Measurements from ENCODE around the gene RTKN.
"Not testable (repeated sequence)": the region's sequence is repeated elsewhere in the genome, so short reads cannot be mapped to it uniquely, and the experiment has no call there.

The RTKN gene

GRCh38 chr2:74438248-74438647 lies 3.5 kb downstream of the RTKN start:
- no peak for DNase-seq

DNA sequence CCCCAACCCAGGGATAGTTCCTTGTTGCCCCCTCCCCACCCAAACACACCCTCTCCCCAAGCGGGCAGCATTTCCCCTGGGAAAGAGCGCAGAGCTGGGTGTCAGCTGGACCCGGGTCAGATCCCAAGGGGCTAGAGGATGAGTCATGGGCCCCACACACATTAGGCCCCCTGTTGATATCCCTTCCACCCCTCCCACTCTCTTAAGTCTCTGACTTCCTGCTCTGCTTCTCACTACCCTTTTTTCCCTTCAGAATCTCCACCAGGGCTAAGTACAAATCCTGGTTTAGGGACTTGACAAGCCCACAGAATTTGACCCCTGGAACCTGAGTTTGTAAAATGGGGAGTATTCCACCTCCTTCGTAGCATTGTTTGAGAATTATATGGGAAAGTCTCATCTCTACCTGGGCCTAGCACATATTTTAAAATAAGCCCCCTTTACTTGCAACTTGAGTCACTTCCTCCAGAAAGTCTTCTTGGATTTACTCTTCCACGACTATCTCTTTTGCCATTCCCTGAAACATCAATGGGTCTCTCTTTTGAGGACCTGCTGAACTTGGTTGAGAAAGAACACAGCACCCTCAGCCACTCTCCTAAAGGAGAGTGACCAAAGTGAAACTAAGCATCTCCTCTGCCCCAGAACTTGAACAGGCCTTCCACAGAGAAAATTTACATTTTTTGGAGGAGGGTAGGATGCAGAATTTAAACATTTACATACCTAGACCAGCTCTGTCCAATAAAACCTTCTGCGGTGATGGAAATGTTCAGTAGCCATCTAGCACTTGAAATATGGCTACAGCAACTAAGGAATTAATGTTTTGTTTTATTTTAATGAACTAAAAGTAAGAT lies 4.7 kb downstream of the RTKN start:
- DNase-seq, result no peak

GRCh38 chr2:74436111-74436805 lies 5.5 kb downstream of the RTKN start:
- DNase-seq, result no peak

DNA sequence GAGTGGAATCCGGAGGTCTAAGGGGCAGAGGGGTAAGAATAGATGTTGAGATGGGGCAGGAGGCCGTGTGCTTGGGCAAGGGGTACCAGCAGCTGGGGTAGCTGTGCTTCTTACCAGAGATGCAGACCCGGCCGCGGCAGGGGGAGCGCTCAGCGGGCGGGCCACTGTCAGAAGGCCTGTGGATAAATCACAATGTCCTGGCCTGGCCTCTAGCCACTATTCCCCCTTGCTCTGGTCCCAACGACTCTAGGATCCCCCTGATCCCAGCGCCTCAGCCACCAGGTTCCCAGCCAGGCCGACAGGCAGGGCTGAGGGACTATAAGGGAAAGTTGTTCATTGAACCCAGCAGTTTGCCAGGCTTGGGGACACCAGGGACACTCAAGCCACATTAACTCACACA lies 11.2 kb downstream of the RTKN start:
- DNase-seq, result no peak

GRCh38 chr2:74429487-74430451 lies 12.0 kb downstream of the RTKN start:
- DNase-seq, result no peak

GRCh38 chr2:74428675-74429074 lies 13.1 kb downstream of the RTKN start:
- no peak for DNase-seq

DNA sequence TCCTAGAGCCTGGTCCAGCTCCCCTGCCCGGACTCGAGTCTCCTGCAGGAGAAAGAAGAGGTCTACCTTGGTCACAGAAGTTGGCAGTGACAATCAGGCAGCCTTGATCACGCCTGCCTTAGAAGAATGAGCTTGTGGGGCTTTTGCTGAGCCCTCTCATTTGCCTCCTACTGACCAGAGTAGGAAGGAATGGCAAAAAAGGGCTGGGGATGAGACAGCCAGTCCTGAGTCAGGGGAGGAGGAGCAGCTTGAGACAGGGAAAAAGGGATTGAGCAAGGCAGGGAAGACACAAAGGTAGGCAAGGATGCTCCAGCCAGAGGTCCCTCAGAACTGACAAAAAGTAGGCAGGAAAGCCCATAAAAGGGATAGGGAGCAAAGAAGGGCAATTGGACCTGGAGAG lies 14.2 kb downstream of the RTKN start:
- no peak for DNase-seq

- DNase-seq, result no peak
Observed at GRCh38 chr2:74426181-74426758, 15.5 kb downstream of the RTKN start.

GRCh38 chr2:74425523-74425922 lies 16.2 kb downstream of the RTKN start:
- no peak for DNase-seq

GRCh38 chr2:74424995-74425406 lies 16.7 kb downstream of the RTKN start:
- DNase-seq, result no peak

DNA sequence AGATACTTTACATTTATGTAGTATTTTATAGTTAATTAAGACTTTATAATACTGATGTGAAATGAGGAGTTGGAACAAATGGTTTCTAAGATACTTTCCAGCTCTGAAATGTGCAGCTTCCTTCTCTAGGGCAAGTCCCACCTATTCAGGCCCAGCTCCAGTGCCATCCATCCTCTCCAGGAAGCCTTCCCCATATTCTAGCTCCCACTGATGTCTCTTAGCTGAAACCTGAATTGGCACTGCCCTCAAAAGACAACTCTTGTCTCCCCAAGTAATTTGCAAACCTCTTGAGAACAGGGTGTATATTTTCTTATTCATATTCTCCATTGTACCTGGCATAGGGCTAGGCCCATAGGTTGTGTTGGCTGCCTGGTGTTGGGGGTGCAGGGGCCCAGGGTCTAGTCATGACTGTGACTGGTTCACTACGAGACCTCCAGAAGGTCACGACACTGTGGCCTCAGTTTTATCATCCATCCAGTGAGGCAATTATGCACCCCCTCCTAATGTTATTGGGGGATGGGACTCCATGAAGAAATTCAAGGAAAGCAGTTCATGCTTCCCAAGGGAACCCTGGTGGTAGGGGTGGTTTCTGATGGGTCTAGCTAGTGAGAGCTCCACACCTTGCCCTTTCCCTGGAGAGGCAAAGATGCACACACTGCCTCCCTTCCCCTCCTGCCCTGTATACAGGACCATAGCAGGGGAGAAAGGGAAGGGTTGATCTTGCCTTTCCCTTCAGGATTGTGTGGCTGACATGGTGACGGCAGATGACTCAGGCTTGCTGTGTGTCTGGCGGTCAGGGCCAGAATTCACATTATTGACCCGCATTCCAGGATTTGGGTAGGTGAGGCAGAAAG lies 17.4 kb downstream of the RTKN start:
- no peak for DNase-seq

DNA sequence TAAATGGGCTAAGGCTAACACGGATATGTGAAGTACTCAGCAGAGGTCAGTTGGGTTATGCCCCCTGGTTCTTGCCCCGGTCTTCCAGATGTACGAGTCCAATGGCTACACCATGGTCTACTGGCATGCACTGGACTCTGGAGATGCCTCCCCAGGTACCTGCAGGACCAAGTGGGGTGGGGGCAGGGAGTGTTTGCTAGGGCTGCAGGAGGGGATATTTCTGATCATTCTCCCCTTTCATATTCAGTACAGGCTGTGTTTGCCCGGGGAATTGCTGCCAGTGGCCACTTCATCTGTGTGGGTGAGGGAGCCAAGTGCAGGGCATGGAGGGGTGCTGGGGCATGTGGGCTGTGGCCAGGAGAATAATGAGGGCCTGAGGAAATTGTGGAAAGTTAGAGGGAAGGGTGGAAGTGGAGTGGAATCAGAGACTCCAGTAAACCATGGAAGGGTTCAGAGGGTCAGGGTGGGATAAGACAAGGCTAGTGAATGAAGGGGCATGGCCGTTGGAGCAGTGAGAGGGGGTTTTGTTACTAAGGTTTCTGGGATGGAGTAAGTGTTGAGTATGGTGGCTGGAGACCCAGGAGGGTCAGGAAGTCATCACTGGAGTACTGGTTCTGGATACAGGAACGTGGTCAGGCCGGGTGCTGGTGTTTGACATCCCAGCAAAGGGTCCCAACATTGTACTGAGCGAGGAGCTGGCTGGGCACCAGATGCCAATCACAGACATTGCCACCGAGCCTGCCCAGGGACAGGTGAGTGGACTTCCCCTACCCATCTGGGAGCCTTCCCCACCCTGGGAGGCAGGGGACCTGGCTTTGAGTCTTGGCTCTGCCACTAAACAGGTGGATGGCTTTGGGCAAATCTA lies 18.3 kb downstream of the RTKN start:
- no peak for DNase-seq

DNA sequence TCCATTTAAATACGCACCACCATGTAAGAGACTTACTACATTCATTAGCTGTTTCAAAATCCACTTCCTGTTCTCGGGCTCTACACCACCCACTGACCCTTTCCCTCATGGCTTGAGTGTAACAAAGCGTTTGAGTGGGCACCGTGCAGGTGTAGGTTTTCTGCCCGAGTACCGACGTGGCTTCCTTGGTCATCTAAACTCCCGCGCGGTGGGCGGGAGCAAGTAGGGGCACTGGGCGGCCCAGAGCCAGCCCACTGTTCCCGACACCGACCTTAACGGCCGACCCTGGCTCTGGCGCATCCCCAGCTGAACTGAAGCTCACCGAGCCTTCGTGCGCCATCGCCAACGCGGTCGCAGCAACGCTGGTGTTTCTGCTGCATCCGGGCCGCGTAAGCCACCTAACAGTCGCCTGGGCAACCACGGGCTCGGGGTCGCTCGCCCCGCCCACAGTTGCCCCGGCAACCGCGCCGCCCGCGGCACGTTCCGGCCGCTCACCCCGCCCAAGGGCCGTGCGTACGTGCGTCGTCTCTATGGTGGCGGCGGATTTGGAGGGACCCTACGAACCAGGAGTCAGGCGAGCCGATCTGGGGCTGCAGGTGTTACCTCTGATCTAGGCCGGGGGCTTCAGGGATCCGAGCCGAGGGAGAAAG lies 20.4 kb downstream of the RTKN start, which contains the start of the genes C2orf81 and WDR54:
Gene C2orf81 (minus strand): TSS at position 399 of the 650 bp plus-strand sequence. CDS start 59 bp downstream, at position 340.
Gene WDR54 (plus strand): TSS at position 510 of the 650 bp plus-strand sequence. CDS start 424 bp downstream, outside the sequence.
- DNase-seq, result peak; percentile 94

GRCh38 chr2:74420443-74421103 lies 21.2 kb downstream of the RTKN start:
- DNase-seq, result not testable (repeated sequence)

DNA sequence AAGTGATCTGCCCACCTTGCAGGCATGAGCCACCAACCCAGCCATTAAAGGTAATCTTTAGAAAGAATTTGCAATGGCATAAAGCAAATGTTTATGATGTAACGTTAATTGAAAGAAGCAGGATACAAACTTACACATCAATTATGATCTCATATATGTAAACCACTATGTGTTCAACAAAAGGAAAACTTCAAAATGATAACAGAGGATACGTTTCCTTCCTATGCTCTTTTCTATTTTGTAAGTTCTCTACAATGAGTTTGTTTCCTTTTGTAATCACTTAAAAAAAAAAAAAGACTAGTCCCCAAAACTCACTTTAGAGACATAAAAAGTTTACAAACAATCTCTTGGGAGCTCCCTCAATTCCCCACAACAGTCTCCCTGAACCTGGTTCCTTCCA lies 21.7 kb downstream of the RTKN start:
- DNase-seq, result no peak

GRCh38 chr2:74419345-74419744 lies 22.4 kb downstream of the RTKN start:
- DNase-seq, result no peak

- DNase-seq, result no peak
Observed at GRCh38 chr2:74418312-74418711, 23.4 kb downstream of the RTKN start.

- DNase-seq, result no peak
Observed at GRCh38 chr2:74417763-74418162, 24.0 kb downstream of the RTKN start.

DNA sequence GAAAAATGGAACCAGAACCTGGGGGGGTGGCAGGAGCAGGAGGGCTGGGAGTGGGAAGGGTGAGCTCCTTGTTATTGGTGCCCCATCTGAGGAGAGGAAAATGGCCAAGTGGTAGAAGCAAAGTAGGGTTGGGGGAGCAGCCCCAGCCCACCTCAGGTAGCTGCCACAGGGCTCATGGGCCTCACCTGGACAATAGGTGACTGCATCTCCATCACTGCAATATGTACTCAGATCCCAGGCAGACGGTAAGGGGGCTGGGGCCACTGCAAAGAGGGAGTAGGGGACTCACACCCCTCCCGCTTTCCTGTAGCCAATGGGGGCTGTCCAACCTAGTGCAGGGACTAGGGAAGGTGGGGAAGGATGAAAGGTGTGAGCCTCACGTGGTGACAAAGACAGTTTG lies 24.5 kb downstream of the RTKN start:
- no peak for DNase-seq
